H1 (cell line): ENCODE measurements around the gene GPATCH4. TPM values are rescaled to one million over a fixed set of nuclear protein-coding genes. Genes with fewer than 3 reads are reported as not detected.

Source experiments
- CTCF ChIA-PET: fragments of 300-600 bp; sonication (Branson Sonifier 250); formaldehyde crosslinking; loops from one replicate; lab custom pipeline; 2021; ENCODE audit not compliant: partially characterized antibody; lab: Charles Lee
- POLR2A ChIA-PET: fragments of 300-600 bp; sonication (Branson Sonifier 250); formaldehyde crosslinking; loops from one replicate; lab custom pipeline; 2021; ENCODE audit warnings: inconsistent platforms; ENCODE audit not compliant: partially characterized antibody; lab: Charles Lee
- DNase-seq, 2 experiments: peaks; one replicate each; pipeline versions ENCODE4 v3.0.0 to v3.0.0-alpha.2; 2010 to 2022; ENCODE audit warnings: low spot score in 2 of 2, low read depth in 1 of 2, mixed read lengths in 1 of 2
- FAIRE-seq: peaks from 2 replicates; lab custom pipeline; 2011; peaks lifted over from hg19 to GRCh38; lab: Jason Lieb, UNC
- H2AFZ ChIP-seq: 2 replicates; pipeline ENCODE4 v1.8.1; 2012; ENCODE audit warnings: low read length, inconsistent platforms
- H2AK5ac ChIP-seq: 2 replicates; pipeline ENCODE4 v1.6.1; 2013; ENCODE audit warnings: low read depth, low read length
- H2BK120ac ChIP-seq: replicated peaks from 2 replicates; pipeline ENCODE3; 2013; ENCODE audit warnings: low read depth, low read length, inconsistent platforms
- H2BK12ac ChIP-seq: 2 replicates; pipeline ENCODE4 v1.6.1; 2013; ENCODE audit warnings: low read depth, low read length
- H2BK15ac ChIP-seq: 2 replicates; pipeline ENCODE4 v1.6.1; 2013; ENCODE audit warnings: low read length
- H2BK20ac ChIP-seq: 2 replicates; pipeline ENCODE4 v1.6.1; 2013; ENCODE audit warnings: low read length
- H2BK5ac ChIP-seq: 2 replicates; pipeline ENCODE4 v1.6.1; 2013; ENCODE audit warnings: low read depth, low read length
- H3K14ac ChIP-seq: 2 replicates; pipeline ENCODE4 v1.6.1; 2013; ENCODE audit warnings: inconsistent platforms; ENCODE audit not compliant: insufficient read length
- H3K18ac ChIP-seq: 2 replicates; pipeline ENCODE4 v1.6.1; 2013; ENCODE audit warnings: low read length; ENCODE audit errors: extremely low read depth
- H3K23ac ChIP-seq: 2 replicates; pipeline ENCODE4 v1.6.1; 2013; ENCODE audit warnings: inconsistent platforms; ENCODE audit not compliant: insufficient read length
- H3K23me2 ChIP-seq: 2 replicates; pipeline ENCODE4 v1.6.1; 2013; ENCODE audit warnings: low read depth, low read length
- H3K27ac ChIP-seq: 2 replicates; pipeline ENCODE4 v1.6.1; 2011; ENCODE audit warnings: low read depth, low read length, inconsistent platforms
- H3K27me3 ChIP-seq, 4 experiments: replicated peaks in 1 of 4; 1 replicate in 1 of 4; 2 replicates in 3 of 4; pipeline versions ENCODE4 v1.6.1 to v1.8.1; 2011 to 2013; ENCODE audit warnings: low read length in 3 of 4, mild to moderate bottlenecking in 3 of 4, inconsistent platforms in 2 of 4, mixed read lengths in 2 of 4, moderate library complexity in 1 of 4; ENCODE audit not compliant: control insufficient read depth in 3 of 4, insufficient read depth in 3 of 4; ENCODE audit errors: extremely low read depth in 1 of 4
- H3K36me3 ChIP-seq, 4 experiments: 2 replicates each; pipeline versions ENCODE4 v1.6.1 to v1.8.1; 2011 to 2013; ENCODE audit warnings: mild to moderate bottlenecking in 4 of 4, low read length in 3 of 4, moderate library complexity in 2 of 4, control low read depth in 1 of 4, inconsistent platforms in 1 of 4; ENCODE audit not compliant: insufficient read depth in 4 of 4, control insufficient read depth in 2 of 4
- H3K4ac ChIP-seq: replicated peaks from 2 replicates; pipeline ENCODE3; 2013; ENCODE audit warnings: low read length, low read depth, mixed read lengths, inconsistent platforms; ENCODE audit not compliant: insufficient read length
- H3K4me1 ChIP-seq, 4 experiments: replicated peaks in 1 of 4; 1 replicate in 1 of 4; 2 replicates in 3 of 4; pipeline versions ENCODE4 v1.6.1 to v1.8.1; 2011 to 2013; ENCODE audit warnings: low read length in 3 of 4, inconsistent platforms in 2 of 4, mixed read lengths in 1 of 4; ENCODE audit not compliant: insufficient read depth in 4 of 4, control insufficient read depth in 3 of 4
- H3K4me2 ChIP-seq, 2 experiments: 2 replicates each; pipeline versions ENCODE4 v1.6.1 to v1.8.1; 2011 to 2013; ENCODE audit warnings: low read depth in 2 of 2, low read length in 2 of 2, control low read depth in 1 of 2, inconsistent platforms in 1 of 2, mild to moderate bottlenecking in 1 of 2; ENCODE audit not compliant: insufficient read depth in 1 of 2
- H3K4me3 ChIP-seq, 4 experiments: fragments of 200-600, 300-600 bp in 1 of 4; sonication (generic), shearing (Covaris generic), sonication (Bioruptor Twin) in 1 of 4; 2 replicates each; pipeline versions ENCODE4 v1.5.1 to v1.8.1; 2011 to 2016; ENCODE audit warnings: low read length in 4 of 4, low read depth in 3 of 4, control low read depth in 2 of 4, inconsistent platforms in 2 of 4, mild to moderate bottlenecking in 2 of 4, mixed read lengths in 1 of 4, moderate library complexity in 1 of 4; ENCODE audit not compliant: insufficient read depth in 2 of 4; ENCODE audit errors: extremely low read depth in 1 of 4
- H3K56ac ChIP-seq: replicated peaks from 2 replicates; pipeline ENCODE3; 2013; ENCODE audit warnings: low read depth, mild to moderate bottlenecking, mixed read lengths, low read length, inconsistent platforms; ENCODE audit not compliant: insufficient read length
- H3K79me1 ChIP-seq: 2 replicates; pipeline ENCODE4 v1.6.1; 2013; ENCODE audit warnings: low read depth, low read length, control low read depth
- H3K79me2 ChIP-seq, 2 experiments: 2 replicates each; pipeline versions ENCODE4 v1.6.1 to v1.8.1; 2012 to 2013; ENCODE audit warnings: low read length in 2 of 2, mild to moderate bottlenecking in 2 of 2, inconsistent platforms in 1 of 2; ENCODE audit not compliant: insufficient read depth in 2 of 2, control insufficient read depth in 1 of 2
- H3K9ac ChIP-seq, 4 experiments: replicated peaks in 1 of 4; 1 replicate in 1 of 4; 2 replicates in 3 of 4; pipeline versions ENCODE4 v1.6.1 to v1.8.1; 2011 to 2013; ENCODE audit warnings: low read depth in 3 of 4, low read length in 3 of 4, control low read depth in 2 of 4, mild to moderate bottlenecking in 2 of 4, moderate library complexity in 2 of 4, inconsistent platforms in 1 of 4; ENCODE audit errors: extremely low read depth in 1 of 4
- H3K9me3 ChIP-seq, 2 experiments: 2 replicates each; pipeline versions ENCODE4 v1.6.1 to v1.8.1; 2012 to 2013; ENCODE audit warnings: mild to moderate bottlenecking in 2 of 2, moderate library complexity in 2 of 2, control low read depth in 1 of 2, inconsistent platforms in 1 of 2, low read depth in 1 of 2, low read length in 1 of 2, mixed read lengths in 1 of 2; ENCODE audit not compliant: insufficient read depth in 2 of 2
- H4K20me1 ChIP-seq, 2 experiments: replicated peaks in 1 of 2; 2 replicates each; pipeline versions ENCODE3 to v1.8.1; 2011 to 2013; ENCODE audit warnings: inconsistent platforms in 2 of 2, low read length in 2 of 2, mild to moderate bottlenecking in 1 of 2; ENCODE audit not compliant: insufficient read depth in 2 of 2, control insufficient read depth in 1 of 2
- H4K5ac ChIP-seq: 2 replicates; pipeline ENCODE4 v1.6.1; 2013; ENCODE audit warnings: low read length, low read depth, mixed read lengths, inconsistent platforms; ENCODE audit not compliant: insufficient read length
- H4K8ac ChIP-seq: 2 replicates; pipeline ENCODE4 v1.8.0; 2013; ENCODE audit warnings: mild to moderate bottlenecking, moderate library complexity, low read length, inconsistent platforms; ENCODE audit not compliant: insufficient read depth; ENCODE audit errors: extremely low read depth
- H4K91ac ChIP-seq: replicated peaks from 2 replicates; pipeline ENCODE3; 2013; ENCODE audit warnings: low read length, mixed read lengths, inconsistent platforms; ENCODE audit not compliant: insufficient read length
- POLR2A ChIP-seq, 2 experiments: IDR thresholded peaks; 1 replicate in 1 of 2; 2 replicates in 1 of 2; pipeline ENCODE4 v1.6.1; 2011; ENCODE audit warnings: low read depth in 2 of 2, low read length in 2 of 2, mild to moderate bottlenecking in 2 of 2; ENCODE audit errors: control extremely low read depth in 1 of 2
- SIN3A ChIP-seq, 2 experiments: IDR thresholded peaks in 1 of 2; conservative IDR thresholded peaks in 1 of 2; 2 replicates each; pipeline ENCODE4 v1.6.1; 2011 to 2012; ENCODE audit warnings: low read length in 2 of 2, improper control_type of control experiment in 1 of 2, low read depth in 1 of 2, mild to moderate bottlenecking in 1 of 2
- SIX5 ChIP-seq: IDR thresholded peaks from 2 replicates; pipeline ENCODE4 v1.6.1; 2011; ENCODE audit warnings: mild to moderate bottlenecking, low read depth, low read length
- SP2 ChIP-seq: IDR thresholded peaks from 2 replicates; pipeline ENCODE4 v1.6.1; 2012; ENCODE audit warnings: mild to moderate bottlenecking, low read length, inconsistent platforms
- SUZ12 ChIP-seq: fragments of 200-600 bp; sonication (generic); IDR thresholded peaks from 2 replicates; pipeline ENCODE4 v1.6.1; 2012; ENCODE audit warnings: mild to moderate bottlenecking, inconsistent platforms, low read length, moderate library complexity, mixed read lengths
- TCF12 ChIP-seq: IDR thresholded peaks from 2 replicates; pipeline ENCODE4 v1.6.1; 2011; ENCODE audit warnings: low read depth, mild to moderate bottlenecking, low read length
- TEAD4 ChIP-seq: IDR thresholded peaks from 2 replicates; pipeline ENCODE4 v1.6.1; 2012; ENCODE audit warnings: low read depth, low read length, inconsistent platforms, mixed read lengths
- WGBS, 2 experiments: shearing (Covaris generic) in 1 of 2; methylation state at CpG; one replicate each; pipeline versions ENCODE4 v1.1.6 to v1.1.7; 2013 to 2015; ENCODE audit warnings: low lambda C conversion rate in 2 of 2, mixed read lengths in 2 of 2, inconsistent platforms in 1 of 2, low coverage in 1 of 2, missing lambda C conversion rate in 1 of 2; ENCODE audit not compliant: insufficient replicate concordance in 2 of 2, insufficient coverage in 1 of 2, insufficient read length in 1 of 2; ENCODE audit errors: extremely low coverage in 1 of 2, missing lambda C conversion rate in 1 of 2; 5-methylcytosine and 5-hydroxymethylcytosine counted together
- polyA plus RNA-seq, 7 experiments: library from polyadenylated mRNA; depleted of rRNA in 3 of 7; stranded (reverse) in 5 of 7; unstranded in 2 of 7; fragments of >200 nt in 5 of 7; fragments of 200-250 nt in 2 of 7; gene quantifications; 1 replicate in 5 of 7; 2 replicates in 1 of 7; 4 replicates in 1 of 7; pipeline versions ENCODE4 v1.2.1 to v1.2.3, GENCODE V29; 2011 to 2013; ENCODE audit warnings: missing spikeins in 2 of 7, mixed read lengths in 2 of 7
- total RNA-seq: library from RNA; stranded (reverse); fragmentation: NEBNext Ultra II Directional; extraction: Animal tissue kit (Norgen Biotek cat#: 25700); gene quantifications from 2 replicates; pipeline ENCODE4 v1.2.1, GENCODE V29; 2021

GPATCH4 gene
- total and polyA plus RNA-seq, 2 of the 8 experiments (the other 6 are each of a cell fraction or from before 2014, with no cell fraction given): 20.5 to 47.9 TPM

DNA sequence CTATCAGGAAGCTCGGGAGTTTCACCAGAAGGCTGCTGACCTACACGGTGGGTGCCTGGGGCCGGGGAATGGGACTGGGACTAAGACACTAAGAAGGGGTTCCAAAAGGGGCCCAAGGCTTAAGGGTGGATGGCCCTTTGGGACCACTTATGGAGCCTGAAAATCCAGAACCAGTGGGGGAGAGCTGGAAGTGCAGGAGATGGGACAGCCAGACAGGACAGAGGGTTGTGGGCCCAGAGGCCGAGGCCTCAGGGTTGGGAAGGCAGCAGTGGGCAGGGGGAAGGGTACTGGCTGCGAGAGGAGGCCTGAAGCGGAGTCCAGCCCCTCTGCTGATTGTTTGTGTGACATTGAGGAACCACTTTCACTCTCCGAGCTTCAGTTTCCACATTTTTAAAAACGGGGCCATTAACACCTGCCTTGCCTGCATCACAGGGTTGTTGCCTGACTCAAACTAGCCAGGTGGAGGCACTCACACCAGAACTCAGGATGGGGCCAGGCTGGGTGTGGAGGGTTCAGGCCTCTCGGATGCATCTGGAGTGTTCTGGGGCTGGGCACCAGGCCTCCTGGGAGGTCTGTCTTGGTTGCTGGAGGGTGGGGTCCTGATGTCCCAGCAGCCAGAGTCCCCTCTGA, 18.8 kb downstream of the GPATCH4 start:
- ChIA-PET CTCF (interaction anchor here (0.6 to 5.1 kb wide), 21 partner anchors 9 to 196 kb away, joined by 3 to 55 read pairs (median 4); partner anchors contain the start of genes GPATCH4, HAPLN2 and IQGAP3), POLR2A (interaction anchor here (0.9 to 3.6 kb wide), 6 partner anchors 10 to 19 kb away, joined by 3 to 27 read pairs (median 5); partner anchors contain the start of genes GPATCH4, IQGAP3 and NAXE)
- Histone ChIP-seq H4K20me1 (no peaks in the 10 kb centered on the region), H2AFZ (no peak overlapping the region), H2BK20ac (no peak overlapping the region), H2BK5ac (no peak overlapping the region), H3K4ac (no peak overlapping the region), H3K18ac (no peak overlapping the region), H2AK5ac (no peak overlapping the region), H3K27me3 (no peaks in the 10 kb centered on the region), H3K4me2 (no peak overlapping the region), H3K27ac (no peak overlapping the region), H3K79me2 (no peaks in the 10 kb centered on the region), H3K9me3 (no peaks in the 10 kb centered on the region), H3K23ac (no peak overlapping the region), H3K9ac (no peak overlapping the region), H3K4me3 (no peak overlapping the region), H3K4me1 (peaks cover 0 to 10% (median 3%) of the 10 kb centered on the region in 4 experiments; a peak in 5 of 7 replicates), H3K36me3 (no peaks in the 10 kb centered on the region), H2BK15ac (no peak overlapping the region; the same call in 1 of the 2 replicates), H4K5ac (no peak overlapping the region), H3K79me1 (no peaks in the 10 kb centered on the region), H2BK120ac (no peak overlapping the region), H3K23me2 (no peaks in the 10 kb centered on the region; the same call in 1 of the 2 replicates), H4K91ac (no peak overlapping the region), H3K14ac (no peak overlapping the region), H3K56ac (no peak overlapping the region), H4K8ac (peak overlapping the region; percentile 57; the same call in 1 of the 2 replicates), H2BK12ac (no peak overlapping the region; the same call in 1 of the 2 replicates)
- FAIRE-seq (no peak), DNase-seq (no peak)
- WGBS, 2 experiments: 84% methylated on average over 9 of the region's 9 CpGs; no CpG with 5 or more reads in 1 of the 2 experiments
- TF ChIP-seq SIX5 (no peak), TEAD4 (no peak), SIN3A (conservative IDR thresholded peaks at IDR 0.05 in 1 of 2, IDR thresholded peaks at IDR 0.05 in 1 of 2; ENCODE audit: low read depth in 1 of 2, low read length in 2 of 2) (no peak), SUZ12 (no peak), TCF12 (no peak), SP2 (no peak), POLR2A (IDR thresholded peaks at IDR 0.05; ENCODE audit: control extremely low read depth in 1 of 2, low read depth in 2 of 2, low read length in 2 of 2) (no peak)
